K562 (cell line): ENCODE data around the gene TLE6. TPM values are rescaled to one million over a fixed set of nuclear protein-coding genes. Genes with fewer than 3 reads are reported as not detected.

Experiments used
- ATF1 ChIP-seq, 2 experiments: fragments of 450-650 bp in 1 of 2; IDR thresholded peaks; 2 replicates each; pipeline ENCODE4 v1.6.1; 2016; ENCODE audit warnings: missing compliant biosample characterization in 1 of 2, missing genetic modification characterization in 1 of 2
- CXXC5 ChIP-seq: fragments of 250-450 bp; sonication (Bioruptor Pico); IDR thresholded peaks from 2 replicates; pipeline ENCODE4 v1.8.0; 2022; ENCODE audit warnings: inconsistent platforms, mild to moderate bottlenecking, moderate library complexity
- DMBX1 ChIP-seq: fragments of 250-450 bp; sonication (Bioruptor Pico); IDR thresholded peaks from 2 replicates; pipeline ENCODE4 v1.8.0; 2022; ENCODE audit warnings: inconsistent platforms, mild to moderate bottlenecking, moderate library complexity, borderline replicate concordance
- HDAC2 ChIP-seq: fragments of 450-650 bp; IDR thresholded peaks from 2 replicates; pipeline ENCODE4 v1.6.1; 2016; ENCODE audit warnings: mild to moderate bottlenecking
- HDAC8 ChIP-seq: fragments of 450-650 bp; IDR thresholded peaks from 2 replicates; pipeline ENCODE4 v1.6.1; 2016; ENCODE audit warnings: mild to moderate bottlenecking, missing genetic modification characterization, moderate library complexity, missing compliant biosample characterization
- HMG20B ChIP-seq: fragments of 250-450 bp; sonication (Bioruptor Pico); IDR thresholded peaks from 2 replicates; pipeline ENCODE4 v1.5.0; 2021; ENCODE audit warnings: mild to moderate bottlenecking
- MCM2 ChIP-seq: fragments of 450-650 bp; IDR thresholded peaks from 2 replicates; pipeline ENCODE4 v1.6.1; 2017; ENCODE audit warnings: low read depth, mild to moderate bottlenecking
- MLX ChIP-seq, 2 experiments: fragments of 450-650 bp in 1 of 2; sonication (generic) in 1 of 2; formaldehyde crosslinking; conservative IDR thresholded peaks; 2 replicates each; pipeline versions ENCODE4 v1.4.0 to v1.8.1; 2020 to 2022; ENCODE audit warnings: mild to moderate bottlenecking in 1 of 2, missing genetic modification reagents in 1 of 2
- RB1 ChIP-seq: fragments of 450-650 bp; IDR thresholded peaks from 2 replicates; pipeline ENCODE4 v1.6.1; 2017; ENCODE audit warnings: low read depth, mild to moderate bottlenecking
- RFX7 ChIP-seq: fragments of 250-450 bp; sonication (Bioruptor Pico); IDR thresholded peaks from 2 replicates; pipeline ENCODE4 v1.5.1; 2021; ENCODE audit warnings: mild to moderate bottlenecking
- TRIM24 ChIP-seq, 2 experiments: fragments of 450-650 bp; IDR thresholded peaks; 2 replicates each; pipeline ENCODE4 v1.6.1; 2016
- WHSC1 ChIP-seq: IDR thresholded peaks from one replicate; pipeline ENCODE4 v1.6.1; 2012; ENCODE audit warnings: low read length, control low read depth, inconsistent platforms
- ZBTB12 ChIP-seq: fragments of 250-450 bp; sonication (Bioruptor Pico); IDR thresholded peaks from 2 replicates; pipeline ENCODE4 v1.4.0; 2020
- ZKSCAN8 ChIP-seq: fragments of 200-800 bp; sonication (Bioruptor generic); IDR thresholded peaks from 2 replicates; pipeline ENCODE4 v1.6.1; 2016; ENCODE audit warnings: missing genetic modification characterization, missing compliant biosample characterization
- ZNF263 ChIP-seq: sonication (generic); formaldehyde crosslinking; IDR thresholded peaks from 2 replicates; pipeline ENCODE4 v1.8.0; 2022; ENCODE audit warnings: mild to moderate bottlenecking, missing genetic modification reagents, borderline replicate concordance
- ZZZ3 ChIP-seq: fragments of 450-650 bp; IDR thresholded peaks from 2 replicates; pipeline ENCODE4 v1.6.1; 2016; ENCODE audit warnings: antibody characterized with exemption, mild to moderate bottlenecking, moderate library complexity
- polyA plus RNA-seq, 8 experiments: library from polyadenylated mRNA; depleted of rRNA in 4 of 8; stranded (reverse) in 5 of 8; unstranded in 3 of 8; fragments of >200 nt; fragmentation: Nextera tagmentation in 2 of 8; fragmentation: Illumina TruSeq in 1 of 8; extraction: Ambion mirVana in 2 of 8; extraction: Trizol in 1 of 8; gene quantifications; 2 replicates each; pipeline versions ENCODE4 v1.2.1 to v1.2.3, GENCODE V29; 2011 to 2014; ENCODE audit warnings: inconsistent platforms in 1 of 8, missing spikeins in 1 of 8
- total RNA-seq, 7 experiments: library from RNA; depleted of rRNA in 6 of 7; stranded (reverse); fragments of >200 nt in 6 of 7; fragmentation: Illumina TruSeq in 2 of 7; extraction: Trizol in 2 of 7; gene quantifications; 2 replicates each; pipeline versions ENCODE4 v1.2.1 to v1.2.3, GENCODE V29; 2011 to 2021; ENCODE audit warnings: low replicate concordance in 1 of 7
- TF ChIP-seq, protein P1 (sequence below): fragments of 450-650 bp; IDR thresholded peaks from 2 replicates; pipeline ENCODE4 v1.6.1; 2016
- TF ChIP-seq, protein P2 (sequence below): fragments of 150-350 bp; IDR thresholded peaks from 2 replicates; pipeline ENCODE4 v1.6.1; 2014; ENCODE audit warnings: low read depth, mild to moderate bottlenecking, low read length, borderline replicate concordance
- TF ChIP-seq, protein P3 (sequence below): sonication (generic); formaldehyde crosslinking; IDR thresholded peaks from 2 replicates; pipeline ENCODE4 v1.8.1; 2023; ENCODE audit warnings: mild to moderate bottlenecking, missing genetic modification reagents

TLE6 gene
- total and polyA plus RNA-seq, 9 of the 15 experiments (the other 6 are each of a cell fraction or from before 2014, with no cell fraction given), result 1.1 to 6.1 (median 2.5) TPM

DNA sequence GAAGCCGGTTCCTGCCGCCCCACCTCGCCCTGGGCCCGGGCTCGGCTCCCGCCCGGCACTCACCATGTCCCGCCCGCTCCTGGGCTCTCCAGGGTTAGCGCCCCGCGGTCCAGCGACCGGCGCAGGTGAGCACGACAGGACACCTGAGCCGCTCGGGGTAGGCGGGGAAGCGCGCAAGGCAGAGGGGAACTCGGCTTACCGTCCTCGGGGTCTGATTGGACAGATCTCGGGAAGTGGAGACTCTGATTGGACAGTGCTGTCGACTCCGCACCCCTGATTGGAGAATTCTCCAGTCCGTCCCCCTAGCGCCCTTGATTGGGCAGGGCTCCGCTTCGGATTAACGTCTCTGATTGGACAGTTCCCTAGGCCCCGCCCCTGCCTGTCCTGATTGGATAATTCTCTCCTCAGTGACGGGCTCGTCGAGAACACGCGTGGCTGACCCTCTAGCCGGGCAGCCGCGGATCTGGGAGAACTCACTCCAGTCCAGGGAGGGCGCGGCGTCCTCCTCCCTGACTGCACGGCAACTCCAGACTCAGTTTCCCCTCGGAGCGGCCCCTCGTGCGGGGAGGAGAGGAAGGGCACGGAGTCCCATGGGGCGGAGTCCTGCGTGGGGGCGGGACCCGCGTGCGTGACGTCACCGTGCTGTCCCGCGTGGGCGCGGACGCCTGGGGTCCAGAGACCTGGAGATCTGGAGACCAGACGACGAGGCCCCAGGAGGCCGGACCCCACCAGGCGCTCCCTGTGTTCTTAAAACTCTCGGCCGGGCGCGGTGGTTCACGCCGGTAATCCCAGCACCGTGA, 32.4 kb upstream of the TLE6 start, which contains the start of gene ZNF77 (continued):
- peak; percentile 86 for TF ChIP-seq CXXC5 (CRISPR knock-in tag)
- peak; percentile 98 for TF ChIP-seq HDAC2
- peak; percentile 88 for TF ChIP-seq HDAC8 (tag)
- TF ChIP-seq, protein P1, sequence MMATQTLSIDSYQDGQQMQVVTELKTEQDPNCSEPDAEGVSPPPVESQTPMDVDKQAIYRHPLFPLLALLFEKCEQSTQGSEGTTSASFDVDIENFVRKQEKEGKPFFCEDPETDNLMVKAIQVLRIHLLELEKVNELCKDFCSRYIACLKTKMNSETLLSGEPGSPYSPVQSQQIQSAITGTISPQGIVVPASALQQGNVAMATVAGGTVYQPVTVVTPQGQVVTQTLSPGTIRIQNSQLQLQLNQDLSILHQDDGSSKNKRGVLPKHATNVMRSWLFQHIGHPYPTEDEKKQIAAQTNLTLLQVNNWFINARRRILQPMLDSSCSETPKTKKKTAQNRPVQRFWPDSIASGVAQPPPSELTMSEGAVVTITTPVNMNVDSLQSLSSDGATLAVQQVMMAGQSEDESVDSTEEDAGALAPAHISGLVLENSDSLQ, result peak; percentile 99
- peak; percentile 83 for TF ChIP-seq RB1
- peak; percentile 68; the same call in 1 of the 2 replicates for TF ChIP-seq ZNF263
- TF ChIP-seq MCM2, result no peak
- TF ChIP-seq ZZZ3, result no peak
- TF ChIP-seq RFX7 (CRISPR knock-in tag), result no peak
- TF ChIP-seq MLX (CRISPR knock-in tag; conservative IDR thresholded peaks at IDR 0.05), result no peak
- TF ChIP-seq, protein P2, sequence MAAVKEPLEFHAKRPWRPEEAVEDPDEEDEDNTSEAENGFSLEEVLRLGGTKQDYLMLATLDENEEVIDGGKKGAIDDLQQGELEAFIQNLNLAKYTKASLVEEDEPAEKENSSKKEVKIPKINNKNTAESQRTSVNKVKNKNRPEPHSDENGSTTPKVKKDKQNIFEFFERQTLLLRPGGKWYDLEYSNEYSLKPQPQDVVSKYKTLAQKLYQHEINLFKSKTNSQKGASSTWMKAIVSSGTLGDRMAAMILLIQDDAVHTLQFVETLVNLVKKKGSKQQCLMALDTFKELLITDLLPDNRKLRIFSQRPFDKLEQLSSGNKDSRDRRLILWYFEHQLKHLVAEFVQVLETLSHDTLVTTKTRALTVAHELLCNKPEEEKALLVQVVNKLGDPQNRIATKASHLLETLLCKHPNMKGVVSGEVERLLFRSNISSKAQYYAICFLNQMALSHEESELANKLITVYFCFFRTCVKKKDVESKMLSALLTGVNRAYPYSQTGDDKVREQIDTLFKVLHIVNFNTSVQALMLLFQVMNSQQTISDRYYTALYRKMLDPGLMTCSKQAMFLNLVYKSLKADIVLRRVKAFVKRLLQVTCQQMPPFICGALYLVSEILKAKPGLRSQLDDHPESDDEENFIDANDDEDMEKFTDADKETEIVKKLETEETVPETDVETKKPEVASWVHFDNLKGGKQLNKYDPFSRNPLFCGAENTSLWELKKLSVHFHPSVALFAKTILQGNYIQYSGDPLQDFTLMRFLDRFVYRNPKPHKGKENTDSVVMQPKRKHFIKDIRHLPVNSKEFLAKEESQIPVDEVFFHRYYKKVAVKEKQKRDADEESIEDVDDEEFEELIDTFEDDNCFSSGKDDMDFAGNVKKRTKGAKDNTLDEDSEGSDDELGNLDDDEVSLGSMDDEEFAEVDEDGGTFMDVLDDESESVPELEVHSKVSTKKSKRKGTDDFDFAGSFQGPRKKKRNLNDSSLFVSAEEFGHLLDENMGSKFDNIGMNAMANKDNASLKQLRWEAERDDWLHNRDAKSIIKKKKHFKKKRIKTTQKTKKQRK, result peak; percentile 93
- TF ChIP-seq HMG20B (CRISPR knock-in tag), result 0 out of 2 replicates have a peak, but pooled peaks have one; percentile 28
- TF ChIP-seq DMBX1 (CRISPR knock-in tag), result peak; percentile 94; the same call in 1 of the 2 replicates
- peak; percentile 90 for TF ChIP-seq ZBTB12
- TF ChIP-seq, protein P3, sequence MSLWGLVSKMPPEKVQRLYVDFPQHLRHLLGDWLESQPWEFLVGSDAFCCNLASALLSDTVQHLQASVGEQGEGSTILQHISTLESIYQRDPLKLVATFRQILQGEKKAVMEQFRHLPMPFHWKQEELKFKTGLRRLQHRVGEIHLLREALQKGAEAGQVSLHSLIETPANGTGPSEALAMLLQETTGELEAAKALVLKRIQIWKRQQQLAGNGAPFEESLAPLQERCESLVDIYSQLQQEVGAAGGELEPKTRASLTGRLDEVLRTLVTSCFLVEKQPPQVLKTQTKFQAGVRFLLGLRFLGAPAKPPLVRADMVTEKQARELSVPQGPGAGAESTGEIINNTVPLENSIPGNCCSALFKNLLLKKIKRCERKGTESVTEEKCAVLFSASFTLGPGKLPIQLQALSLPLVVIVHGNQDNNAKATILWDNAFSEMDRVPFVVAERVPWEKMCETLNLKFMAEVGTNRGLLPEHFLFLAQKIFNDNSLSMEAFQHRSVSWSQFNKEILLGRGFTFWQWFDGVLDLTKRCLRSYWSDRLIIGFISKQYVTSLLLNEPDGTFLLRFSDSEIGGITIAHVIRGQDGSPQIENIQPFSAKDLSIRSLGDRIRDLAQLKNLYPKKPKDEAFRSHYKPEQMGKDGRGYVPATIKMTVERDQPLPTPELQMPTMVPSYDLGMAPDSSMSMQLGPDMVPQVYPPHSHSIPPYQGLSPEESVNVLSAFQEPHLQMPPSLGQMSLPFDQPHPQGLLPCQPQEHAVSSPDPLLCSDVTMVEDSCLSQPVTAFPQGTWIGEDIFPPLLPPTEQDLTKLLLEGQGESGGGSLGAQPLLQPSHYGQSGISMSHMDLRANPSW (CRISPR knock-in tag), result peak; percentile 78; the same call in 1 of the 2 replicates
- TF ChIP-seq ATF1 (CRISPR knock-in tag; IDR thresholded peaks at IDR 0.05), result peak; percentile 80
- peak; percentile 99 for TF ChIP-seq ATF1 (tag; IDR thresholded peaks at IDR 0.05)
- peak in 1 of 2 experiments; percentile 20; a peak in 2 of 4 replicates for TF ChIP-seq TRIM24 (IDR thresholded peaks at IDR 0.05)
- TF ChIP-seq ZKSCAN8 (CRISPR knock-in tag), result no peak
- TF ChIP-seq WHSC1, result no peak
